HG03196 (cell line): ENCODE data around the gene PIK3C2G.
"Not testable (repeated sequence)": the region's sequence is repeated elsewhere in the genome, so short reads cannot be mapped to it uniquely, and the experiment has no call there.

ENCODE experiments used
- ATAC-seq: cut with Tn5 transposase; IDR thresholded peaks from one replicate; pipeline ENCODE4 v1.9.1; 2021; ENCODE audit not compliant: unreplicated experiment

Gene PIK3C2G, protein sequence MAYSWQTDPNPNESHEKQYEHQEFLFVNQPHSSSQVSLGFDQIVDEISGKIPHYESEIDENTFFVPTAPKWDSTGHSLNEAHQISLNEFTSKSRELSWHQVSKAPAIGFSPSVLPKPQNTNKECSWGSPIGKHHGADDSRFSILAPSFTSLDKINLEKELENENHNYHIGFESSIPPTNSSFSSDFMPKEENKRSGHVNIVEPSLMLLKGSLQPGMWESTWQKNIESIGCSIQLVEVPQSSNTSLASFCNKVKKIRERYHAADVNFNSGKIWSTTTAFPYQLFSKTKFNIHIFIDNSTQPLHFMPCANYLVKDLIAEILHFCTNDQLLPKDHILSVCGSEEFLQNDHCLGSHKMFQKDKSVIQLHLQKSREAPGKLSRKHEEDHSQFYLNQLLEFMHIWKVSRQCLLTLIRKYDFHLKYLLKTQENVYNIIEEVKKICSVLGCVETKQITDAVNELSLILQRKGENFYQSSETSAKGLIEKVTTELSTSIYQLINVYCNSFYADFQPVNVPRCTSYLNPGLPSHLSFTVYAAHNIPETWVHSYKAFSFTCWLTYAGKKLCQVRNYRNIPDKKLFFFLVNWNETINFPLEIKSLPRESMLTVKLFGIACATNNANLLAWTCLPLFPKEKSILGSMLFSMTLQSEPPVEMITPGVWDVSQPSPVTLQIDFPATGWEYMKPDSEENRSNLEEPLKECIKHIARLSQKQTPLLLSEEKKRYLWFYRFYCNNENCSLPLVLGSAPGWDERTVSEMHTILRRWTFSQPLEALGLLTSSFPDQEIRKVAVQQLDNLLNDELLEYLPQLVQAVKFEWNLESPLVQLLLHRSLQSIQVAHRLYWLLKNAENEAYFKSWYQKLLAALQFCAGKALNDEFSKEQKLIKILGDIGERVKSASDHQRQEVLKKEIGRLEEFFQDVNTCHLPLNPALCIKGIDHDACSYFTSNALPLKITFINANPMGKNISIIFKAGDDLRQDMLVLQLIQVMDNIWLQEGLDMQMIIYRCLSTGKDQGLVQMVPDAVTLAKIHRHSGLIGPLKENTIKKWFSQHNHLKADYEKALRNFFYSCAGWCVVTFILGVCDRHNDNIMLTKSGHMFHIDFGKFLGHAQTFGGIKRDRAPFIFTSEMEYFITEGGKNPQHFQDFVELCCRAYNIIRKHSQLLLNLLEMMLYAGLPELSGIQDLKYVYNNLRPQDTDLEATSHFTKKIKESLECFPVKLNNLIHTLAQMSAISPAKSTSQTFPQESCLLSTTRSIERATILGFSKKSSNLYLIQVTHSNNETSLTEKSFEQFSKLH (N-terminal part only)

DNA sequence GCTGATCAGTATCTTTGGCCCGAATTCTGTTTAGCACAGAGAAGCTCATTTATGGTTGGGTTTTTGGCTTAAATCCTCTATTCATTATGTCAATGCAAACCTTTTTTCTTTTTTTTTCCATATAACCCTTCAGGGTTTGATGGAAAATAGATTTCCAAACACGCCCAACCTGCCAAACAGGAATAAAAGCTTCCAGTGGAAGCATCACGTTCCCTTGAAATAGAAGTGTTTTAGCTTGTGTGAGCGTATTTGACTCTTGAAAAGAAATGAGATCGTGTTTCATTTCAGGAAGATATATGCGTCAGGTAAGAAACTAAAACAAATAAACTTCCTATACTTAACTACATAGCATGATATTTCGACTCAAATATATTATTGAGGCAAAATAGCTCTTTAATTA, at the start of gene PIK3C2G:
TSS of gene PIK3C2G (plus strand) at position 246 of the 400 bp plus-strand sequence. CDS start 20,564 bp downstream, outside the sequence.
- no peak for ATAC-seq

DNA sequence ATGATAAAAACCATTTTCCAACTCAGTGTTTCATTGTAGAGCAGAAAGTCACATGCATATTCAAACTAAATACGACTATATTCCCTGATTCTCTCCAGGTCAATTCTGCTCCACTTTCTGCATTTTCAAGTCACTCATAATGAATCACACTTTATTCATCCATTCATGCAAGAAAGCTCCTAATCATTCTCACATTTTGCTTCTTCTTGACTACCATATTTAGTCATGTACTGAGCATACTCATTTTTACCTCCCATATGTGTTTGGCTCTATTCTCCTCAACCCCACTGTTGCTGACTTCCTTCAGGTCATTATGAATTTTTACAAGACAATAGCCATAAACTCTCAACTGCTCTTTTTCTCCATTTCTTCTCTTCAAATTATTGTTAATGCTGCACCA, 43.4 kb upstream of the PIK3C2G start:
- ATAC-seq: no peak

DNA sequence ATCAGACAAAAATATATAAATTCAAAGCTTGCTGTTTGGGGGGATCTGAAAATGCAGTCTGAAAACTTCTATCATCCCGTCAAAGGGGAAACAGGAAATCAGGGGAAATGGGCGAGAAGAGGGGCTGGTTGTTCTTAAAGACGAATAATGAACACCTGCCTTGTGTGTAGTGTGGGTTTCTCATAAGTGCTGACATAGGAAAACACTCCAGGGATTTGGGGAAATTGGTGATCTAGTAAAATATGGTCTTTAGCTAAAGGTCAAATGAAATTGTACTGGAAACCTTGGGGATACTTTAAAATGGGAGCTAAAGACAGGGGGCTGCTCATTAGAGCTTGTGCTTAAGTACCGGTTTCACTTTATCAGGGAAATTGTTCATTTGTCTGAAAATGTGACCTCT, 39.6 kb upstream of the PIK3C2G start:
- no peak for ATAC-seq

DNA sequence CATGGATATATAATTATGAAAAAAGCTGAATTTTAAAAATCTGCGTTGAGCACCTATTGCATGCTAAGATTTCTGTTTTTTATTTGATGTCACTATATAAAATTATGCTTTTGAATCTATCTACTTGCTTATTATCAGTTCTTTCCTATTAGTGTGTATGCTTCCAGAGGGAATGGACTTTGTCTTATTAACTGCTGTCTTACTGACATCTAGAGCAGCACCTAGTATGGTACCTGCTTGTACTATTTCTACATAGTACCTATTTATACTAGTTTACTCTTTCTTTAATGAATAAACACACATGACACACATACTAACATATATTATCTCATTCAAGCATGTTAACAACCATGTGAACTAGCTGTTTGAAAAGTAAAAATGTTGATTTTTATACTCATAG, 38.6 kb upstream of the PIK3C2G start:
- no peak for ATAC-seq

DNA sequence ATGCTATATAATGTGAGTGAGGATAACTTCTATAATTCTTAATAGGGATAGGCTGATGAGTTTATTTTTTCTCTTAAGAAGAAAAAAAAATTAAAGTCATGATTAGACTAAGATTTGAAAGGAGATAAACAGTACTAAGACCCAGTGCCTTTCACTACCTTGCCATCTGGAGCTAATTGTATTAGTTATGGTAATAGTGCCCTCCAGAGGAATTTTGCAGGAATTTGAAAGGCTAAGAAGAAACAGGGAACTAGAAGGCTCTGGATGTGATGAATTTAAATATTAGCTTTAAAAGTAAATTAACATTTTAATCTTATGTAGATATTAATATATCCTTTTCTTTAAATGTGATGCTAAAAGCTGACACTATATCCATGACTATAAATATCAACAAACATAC, 36.6 kb upstream of the PIK3C2G start:
- ATAC-seq: no peak

DNA sequence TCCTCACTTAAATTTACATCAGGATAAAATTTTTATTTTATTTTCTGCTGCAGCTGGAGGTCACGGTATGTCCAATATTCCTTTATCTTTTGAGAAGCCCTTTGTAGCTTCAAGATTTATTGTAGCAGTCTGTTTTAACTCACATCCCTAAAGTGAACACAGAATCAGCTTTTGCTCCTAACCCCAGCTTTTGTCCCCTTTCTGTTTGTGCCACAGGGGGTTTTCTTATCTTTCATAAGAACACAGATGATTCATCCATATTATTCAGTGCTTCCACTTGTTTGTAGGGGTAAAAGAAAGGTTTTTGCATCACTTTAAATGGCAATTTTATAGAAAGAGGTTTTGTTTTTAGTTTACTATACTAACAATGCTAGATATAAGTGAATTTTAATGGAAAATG, 21.8 kb upstream of the PIK3C2G start:
- ATAC-seq: no peak

DNA sequence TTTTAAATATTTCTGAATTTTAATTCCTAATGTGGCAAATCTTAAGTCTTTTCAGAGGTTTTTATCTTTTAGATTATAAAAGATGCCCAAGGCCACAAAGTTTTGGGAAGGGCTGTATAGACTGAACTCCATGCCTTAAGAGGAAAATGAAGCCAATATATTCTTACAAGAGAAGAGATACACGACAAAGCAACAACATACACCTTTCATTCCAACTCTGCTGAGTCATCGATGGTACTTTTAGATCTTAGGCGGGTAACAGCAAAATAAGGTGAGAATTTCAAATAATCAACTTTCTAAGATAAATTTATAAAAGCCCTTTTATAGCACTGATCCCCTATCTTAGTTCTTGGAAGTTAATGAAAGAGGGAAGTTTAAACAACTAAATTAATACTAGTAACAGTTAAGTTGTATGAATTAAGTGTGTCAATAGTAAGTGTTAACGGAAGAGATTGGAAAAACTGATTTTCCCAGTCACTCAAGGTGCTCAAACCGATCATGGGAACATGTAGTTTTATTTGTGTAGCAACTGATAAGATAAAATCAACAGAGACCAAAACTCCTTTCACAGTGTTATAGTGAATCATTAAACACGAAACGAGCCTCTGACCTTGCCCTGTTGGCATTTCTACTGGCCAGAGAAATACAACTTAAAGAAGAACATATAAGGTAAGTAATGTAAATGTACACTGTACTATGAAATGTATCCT, 18.8 kb upstream of the PIK3C2G start:
- ATAC-seq: no peak

DNA sequence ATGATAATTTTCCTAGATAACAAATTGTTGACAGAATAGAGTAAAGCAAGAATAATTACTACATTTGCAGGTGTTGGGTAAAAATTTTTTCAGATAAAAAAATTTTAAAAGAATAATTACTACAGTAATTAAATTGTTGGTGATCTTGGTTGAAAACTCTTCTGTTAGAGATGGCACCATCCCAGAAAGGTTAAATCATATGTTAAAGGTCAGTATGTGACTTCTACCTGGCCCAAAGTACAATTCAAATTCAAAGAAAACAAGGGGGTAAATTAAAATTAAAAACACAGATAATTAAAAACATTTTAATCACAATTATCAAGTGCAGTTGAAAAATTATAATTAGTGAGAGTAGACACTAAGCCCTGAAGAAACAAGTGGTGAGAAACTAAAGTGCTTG, 18.1 kb upstream of the PIK3C2G start:
- ATAC-seq: no peak

DNA sequence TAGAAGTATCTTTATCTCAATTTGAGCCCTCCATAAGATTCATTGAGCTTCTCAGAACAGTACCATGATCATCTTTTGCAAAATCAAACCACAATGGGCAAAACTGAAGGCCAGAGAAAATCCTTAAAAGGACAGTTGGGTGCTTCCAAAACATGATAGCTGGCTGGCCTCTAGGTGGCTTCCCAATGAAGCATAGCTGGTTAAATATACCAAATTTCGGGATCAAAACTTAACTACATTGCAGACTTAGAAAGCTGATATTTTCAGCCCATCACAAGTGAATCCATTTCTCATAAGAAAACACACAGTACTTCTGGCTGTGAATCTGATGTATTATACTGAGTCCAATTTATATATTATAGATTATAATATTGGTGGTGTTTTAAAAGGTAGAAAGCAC, 15.3 kb upstream of the PIK3C2G start:
- no peak for ATAC-seq

DNA sequence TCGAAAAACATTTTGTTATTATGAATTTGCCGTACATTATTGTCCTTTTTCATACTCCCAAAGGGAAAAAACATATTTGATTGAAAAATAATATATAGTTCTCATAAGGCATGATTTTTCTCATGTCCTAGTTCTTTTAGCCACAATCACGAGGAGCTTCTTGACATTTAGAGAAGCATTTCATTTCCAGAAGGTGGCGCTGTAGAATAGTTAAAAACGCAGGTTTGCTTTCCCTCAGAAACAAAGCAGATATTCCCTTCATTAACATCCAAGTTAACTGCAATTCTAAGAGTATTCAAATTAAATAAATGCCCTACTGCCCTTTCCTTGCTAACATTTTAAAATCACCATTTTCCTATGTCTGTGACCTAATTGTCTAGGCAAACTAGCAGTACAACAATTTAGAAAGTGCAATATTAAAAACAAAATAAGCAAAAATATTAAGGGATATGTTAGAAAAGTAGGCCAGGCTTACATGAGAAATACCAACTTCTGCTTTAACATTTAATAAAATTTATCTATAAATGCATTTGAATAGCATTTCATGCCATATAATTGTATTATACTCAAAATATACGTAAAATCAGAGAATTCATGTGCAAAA, 10.9 kb upstream of the PIK3C2G start:
- ATAC-seq: no peak

DNA sequence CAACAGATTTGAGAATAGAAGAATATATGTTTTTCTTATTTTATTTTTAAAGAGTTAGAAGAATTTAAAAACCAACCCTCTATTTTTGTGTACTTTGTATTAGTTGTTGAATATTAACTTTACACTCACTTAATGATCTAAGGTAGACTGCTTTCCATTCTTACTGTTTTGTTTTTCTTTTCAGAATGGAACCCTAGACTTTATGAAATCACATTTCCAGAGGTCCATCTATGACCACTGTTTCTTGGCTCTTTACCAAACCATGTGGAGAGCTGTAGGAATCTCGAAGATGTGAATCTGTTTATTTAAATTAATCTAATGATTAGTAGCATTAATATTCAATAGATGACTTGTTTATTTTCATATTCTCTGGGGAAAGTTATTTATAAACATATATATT, 7.2 kb upstream of the PIK3C2G start:
- no peak for ATAC-seq

DNA sequence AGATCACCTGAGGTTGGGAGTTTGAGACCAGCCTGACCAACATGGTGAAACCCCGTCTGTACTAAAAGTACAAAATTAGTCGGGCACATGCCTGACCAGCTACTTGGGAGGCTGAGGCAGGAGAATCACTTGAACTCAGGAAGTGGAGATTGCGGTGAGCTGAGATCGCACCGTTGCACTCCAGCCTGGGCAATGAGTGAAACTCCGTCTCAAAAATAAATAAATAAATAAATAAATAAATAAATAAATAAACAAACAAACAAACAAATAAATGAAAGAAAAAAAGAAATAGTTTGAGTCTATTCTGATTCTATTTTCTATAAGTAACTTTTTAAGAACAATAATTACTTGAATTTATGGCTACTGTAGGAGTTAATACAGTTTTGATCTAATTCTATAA, 6.3 kb upstream of the PIK3C2G start:
- not testable (repeated sequence) for ATAC-seq

DNA sequence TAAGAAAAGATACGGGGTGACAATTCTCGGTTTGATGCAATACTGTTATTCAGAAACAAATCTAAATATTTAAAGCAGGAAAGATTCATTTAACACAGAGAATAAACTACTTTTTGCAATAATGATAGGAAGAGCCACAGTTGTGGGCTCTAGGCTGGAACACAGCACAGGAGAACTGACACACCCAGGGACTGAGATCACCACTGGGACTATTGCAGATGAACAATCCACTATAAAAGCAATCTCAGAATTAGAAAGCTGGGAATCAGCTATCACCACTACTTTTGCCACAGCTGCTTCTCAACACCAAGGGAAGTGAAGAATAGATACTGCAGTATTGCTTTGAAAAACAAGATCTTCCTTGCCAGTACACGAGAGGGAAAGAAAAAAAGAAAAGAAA, 4.1 kb upstream of the PIK3C2G start:
- no peak for ATAC-seq

DNA sequence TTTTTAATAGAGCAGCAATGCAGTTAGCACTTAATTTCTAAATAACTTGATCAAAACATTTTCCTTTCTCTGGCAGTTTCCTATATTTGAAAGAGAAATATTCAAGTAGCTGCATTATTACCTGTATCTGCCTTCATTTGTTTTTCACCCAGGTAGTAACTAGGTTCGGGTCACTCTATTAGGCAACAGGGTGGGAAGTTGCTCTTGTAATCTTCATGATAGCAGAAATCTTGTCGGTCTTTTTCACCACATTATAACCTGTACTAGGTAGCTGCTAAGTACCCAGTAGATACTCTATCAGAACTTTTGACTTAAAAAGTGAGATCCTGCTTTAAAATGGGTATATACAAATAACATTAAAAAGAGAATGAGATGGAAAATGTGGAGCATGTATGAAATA, 2.4 kb upstream of the PIK3C2G start:
- no peak for ATAC-seq

DNA sequence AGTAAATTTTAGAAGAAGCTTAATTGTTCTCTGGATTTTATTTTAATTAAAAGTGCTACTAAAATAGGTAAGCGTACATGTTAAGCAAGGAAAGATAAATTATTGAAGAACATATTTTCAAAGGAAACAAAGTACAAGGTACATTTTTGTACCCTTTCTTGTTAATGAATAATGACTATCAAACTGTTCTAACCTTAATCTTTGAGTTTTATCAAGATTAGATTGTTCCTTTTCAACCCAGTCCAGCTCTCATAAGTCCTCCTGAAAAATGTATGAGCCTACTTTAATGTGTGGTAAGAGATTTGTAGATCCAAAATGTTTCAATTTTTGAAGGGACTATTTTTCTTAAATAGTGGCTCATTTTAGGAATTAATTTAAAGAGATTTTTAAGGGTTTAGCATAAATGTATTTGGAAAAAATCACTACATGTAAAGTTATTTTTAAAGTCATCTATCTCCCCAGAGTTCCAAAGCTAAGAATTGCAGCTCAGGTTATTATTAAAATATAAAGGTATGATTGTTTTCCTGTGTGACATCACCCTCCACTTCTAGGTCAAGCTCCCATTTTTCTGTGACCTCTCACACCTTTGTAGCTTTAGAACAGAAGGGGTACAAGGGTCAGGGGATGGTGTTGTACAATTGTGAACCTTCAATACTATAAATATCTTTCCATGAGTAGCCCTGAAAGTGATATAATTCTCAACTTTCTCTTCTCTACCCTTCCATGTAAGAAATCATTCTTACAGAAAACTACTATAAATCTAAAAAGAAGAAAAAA, 1.2 kb upstream of the PIK3C2G start:
- no peak for ATAC-seq

DNA sequence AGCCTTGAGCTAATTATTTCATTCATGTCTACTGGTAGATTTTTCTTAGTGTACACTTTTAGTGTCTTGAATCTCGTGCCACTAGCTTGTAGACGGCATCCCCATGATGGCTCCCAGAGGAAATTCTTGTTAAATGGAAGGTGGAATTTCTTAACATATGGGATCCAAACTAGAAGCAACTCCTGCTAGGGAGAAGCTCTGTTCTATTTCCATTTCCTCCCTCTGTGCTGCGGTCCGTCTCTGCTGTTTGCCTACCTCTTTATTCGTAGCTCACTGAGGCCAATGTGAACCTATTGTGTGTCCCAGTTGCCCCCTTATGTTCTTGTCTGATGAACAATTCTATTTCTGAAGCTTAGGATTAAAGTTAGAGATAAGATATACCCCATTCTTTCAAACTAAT, 588 bp downstream of the PIK3C2G start:
- ATAC-seq: no peak

DNA sequence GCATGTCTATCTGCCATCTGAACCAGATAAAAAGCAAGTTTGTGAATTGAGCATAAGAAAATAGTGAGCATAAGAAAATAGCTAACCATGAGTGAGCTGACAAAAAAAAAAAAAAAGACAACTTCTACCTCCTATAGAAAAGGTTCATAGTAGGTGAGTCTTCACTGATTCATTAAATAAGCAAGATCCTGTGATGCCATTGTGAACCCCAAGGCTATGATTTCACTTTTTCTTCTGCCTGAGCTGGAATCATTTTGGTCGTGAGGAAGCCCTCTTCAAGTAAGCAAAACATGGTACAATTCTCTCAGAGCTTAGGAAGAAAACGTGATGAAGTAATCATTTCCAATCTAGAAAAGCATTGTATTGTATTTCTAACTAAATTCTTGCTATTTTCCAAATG, 1.2 kb downstream of the PIK3C2G start:
- no peak for ATAC-seq

DNA sequence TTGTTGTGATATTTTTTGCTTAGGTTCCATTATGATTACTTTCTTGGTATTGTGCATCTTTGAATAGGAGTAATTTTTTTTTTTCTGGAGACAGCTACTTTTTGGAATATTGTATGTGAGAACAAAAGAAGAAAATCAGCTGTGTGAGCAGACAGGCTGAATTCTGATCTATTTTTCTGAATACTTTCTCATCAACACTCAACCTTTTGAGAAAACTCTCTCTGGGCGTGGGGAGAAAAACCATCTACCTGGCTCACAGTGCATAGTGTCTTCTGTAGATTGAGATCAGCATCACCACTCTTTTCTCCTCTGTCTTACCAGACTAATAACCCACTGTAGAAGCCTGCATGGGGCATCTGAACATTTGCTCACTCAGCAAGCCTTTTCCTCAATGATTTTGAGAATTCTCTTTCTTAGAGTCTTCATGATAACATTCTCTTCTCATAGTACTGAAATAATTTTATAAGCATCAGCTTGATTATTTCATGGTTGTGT, 3.3 kb downstream of the PIK3C2G start:
- no peak for ATAC-seq

DNA sequence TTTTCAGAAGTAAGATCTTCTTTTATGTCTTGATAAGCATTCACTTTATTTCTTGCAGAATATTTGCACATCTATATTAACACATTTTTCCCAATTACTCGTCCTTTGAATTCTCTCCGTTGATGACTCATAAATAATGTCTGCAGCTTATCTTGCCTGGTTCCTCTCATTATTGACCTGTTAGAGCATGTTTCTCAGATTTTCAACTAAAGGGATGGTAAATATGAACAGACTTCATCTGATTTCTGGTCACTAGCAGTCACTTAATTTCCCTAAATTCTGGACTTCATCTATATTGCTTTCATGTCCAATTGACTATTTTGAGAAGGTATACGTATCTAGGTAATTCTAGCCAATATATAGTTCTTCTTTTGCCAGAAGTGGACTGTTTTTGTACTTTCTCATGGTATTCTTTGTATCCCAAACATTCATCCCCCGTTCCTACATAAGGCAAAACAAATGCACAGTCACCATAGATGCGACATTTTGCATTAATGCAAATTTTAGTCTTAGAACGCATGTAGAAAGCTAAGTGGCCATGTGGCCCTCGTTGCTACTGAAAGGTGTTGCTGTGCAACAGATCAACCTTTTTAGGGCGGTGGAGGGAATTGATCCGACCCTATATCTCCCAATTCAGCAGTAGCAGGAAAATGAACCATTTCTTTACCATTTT, 6.2 kb downstream of the PIK3C2G start:
- ATAC-seq: no peak
